GM19351 (cell line): Measurements from ENCODE around the gene LSS.
"Not testable (repeated sequence)": the region's sequence is repeated elsewhere in the genome, so short reads cannot be mapped to it uniquely, and the experiment has no call there.

Source experiments
- ATAC-seq: cut with Tn5 transposase; IDR thresholded peaks from one replicate; pipeline ENCODE4 v1.9.1; 2021; ENCODE audit warnings: mild to moderate bottlenecking, moderate library complexity; ENCODE audit not compliant: unreplicated experiment

LSS gene

DNA sequence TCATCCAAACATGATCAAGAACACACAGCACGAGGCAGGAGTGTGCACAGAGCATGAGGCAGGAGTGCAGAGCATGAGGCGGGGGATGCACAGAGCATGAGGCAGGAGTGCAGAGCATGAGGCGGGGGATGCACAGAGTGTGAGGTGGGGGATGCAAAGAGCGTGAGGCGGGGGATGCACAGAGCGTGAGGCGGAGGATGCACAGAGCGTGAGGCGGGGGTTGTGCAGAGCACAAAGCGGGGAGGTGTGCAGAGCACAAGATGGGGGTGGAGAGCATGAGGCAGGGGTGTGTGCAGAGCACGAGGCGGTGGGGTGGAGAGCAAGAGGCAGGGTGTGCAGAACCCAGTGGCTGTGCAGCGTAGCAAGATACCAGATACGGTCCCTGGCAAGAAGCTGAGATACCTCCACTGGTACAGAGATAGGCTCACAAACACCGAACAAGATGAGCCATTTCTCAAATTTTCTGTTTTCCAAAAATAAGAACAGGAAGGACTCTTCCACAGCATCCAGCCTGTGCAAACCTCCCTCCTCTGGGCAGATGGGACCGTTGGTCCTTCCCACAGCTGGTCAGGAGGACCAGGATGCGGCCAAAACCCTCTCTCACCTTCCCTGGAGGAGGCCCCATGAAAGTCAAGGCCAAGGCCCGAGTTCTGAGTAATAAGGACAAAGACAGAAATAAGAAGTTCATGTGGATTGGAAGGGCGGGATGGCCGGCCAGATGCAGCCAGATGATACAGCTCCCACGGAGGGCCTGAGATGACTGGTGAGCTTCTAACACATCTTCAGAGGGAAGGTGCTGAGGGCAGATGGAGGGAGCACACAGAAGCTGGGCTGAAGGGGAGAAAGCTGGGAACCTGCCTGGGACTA is 56.3 kb downstream of the LSS start:
- ATAC-seq = no peak

DNA sequence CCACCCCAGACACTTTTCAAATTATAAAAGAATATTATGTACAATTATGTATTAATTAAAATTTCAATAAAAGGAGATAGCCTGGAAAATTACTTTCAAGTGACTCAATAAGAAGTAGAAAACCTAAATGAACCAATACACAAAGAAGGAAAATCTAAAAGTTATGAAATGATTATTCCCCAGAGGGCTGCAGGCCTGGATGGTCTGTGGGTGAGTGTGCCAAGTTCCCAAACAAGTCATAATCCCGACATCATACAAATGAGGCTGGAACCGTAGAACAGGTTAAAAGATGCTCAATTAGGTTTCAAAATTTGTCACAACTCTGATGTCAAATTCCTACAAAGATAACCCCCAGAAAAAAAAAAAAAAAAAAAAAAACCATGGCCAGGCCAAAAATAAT is 57.0 kb downstream of the LSS start:
- no peak for ATAC-seq

DNA sequence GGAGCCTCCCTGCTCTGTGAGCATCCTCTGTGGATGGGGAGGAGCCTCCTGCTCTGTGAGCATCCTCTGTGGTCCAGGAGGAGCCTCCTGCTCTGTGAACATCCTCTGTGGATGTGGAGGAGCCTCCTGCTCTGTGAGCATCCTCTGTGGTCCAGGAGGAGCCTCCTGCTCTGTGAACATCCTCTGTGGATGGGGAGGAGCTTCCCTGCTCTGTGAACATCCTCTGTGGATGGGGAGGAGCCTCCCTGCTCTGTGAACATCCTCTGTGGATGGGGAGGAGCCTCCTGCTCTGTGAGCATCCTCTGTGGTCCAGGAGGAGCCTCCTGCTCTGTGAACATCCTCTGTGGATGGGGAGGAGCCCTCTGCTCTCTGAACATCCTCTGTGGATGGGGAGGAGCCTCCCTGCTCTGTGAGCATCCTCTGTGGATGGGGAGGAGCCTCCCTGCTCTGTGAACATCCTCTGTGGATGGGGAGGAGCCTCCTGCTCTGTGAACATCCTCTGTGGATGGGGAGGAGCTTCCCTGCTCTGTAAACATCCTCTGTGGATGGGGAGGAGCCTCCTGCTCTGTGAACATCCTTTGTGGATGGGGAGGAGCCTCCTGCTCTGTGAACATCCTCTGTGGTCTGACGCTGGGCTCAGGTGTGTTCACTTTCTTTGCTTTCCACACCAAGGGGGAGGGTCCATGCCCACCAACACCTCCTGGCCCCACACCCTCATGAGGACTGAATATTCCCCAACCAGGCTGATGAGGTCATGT is 58.0 kb downstream of the LSS start:
- ATAC-seq = not testable (repeated sequence)

DNA sequence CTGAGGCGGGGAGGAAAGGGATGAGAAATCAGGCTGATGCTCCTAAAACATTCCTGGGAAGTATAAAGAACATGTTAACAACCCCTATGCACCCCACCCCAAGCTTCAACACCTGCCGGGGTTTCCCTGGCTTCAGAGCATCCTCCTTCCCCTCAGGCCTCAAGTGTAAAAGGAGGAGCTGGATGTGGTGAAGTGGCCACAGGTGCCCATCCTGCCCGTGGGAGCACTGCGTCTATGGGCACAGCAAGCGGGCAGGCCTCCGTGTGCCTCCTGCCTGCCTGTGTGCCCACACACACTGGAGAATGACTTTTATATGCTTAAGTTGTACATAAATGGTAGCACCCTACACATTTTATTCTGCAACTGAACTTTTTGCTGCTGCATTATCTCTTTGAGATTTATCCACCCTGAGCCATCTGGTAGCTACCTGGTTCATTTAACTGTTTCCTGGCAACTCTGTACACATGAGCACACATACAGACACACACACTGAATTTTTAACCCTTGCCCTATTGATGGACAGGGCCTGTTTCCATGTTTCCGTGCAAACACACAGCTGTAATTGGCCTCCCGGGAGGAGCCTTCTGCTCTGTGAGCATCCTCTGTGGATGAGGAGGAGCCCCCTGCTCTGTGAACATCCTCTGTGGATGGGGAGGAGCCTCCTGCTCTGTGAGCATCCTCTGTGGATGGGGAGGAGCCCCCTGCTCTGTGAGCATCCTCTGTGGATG is 59.8 kb downstream of the LSS start:
- no peak for ATAC-seq

DNA sequence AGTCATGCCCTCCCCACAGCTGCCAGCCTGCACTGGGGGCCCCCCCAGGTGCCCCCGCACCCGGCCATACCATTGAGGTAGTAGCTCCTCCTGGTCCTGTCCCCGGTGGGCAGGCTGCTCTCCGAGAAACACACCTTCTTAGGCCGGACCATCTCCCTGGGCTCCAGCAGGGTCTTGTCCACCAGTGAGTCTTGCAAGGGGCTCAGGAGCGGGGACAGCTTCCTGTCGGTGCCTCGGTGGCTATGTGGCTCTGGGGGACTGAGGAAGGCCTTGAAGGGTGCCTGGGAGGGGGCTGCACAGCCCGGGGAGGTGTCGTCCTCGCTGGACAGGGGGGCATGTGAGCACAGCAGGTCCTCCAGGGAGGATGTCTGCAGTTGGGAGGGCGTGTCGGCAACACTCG is 60.3 kb downstream of the LSS start:
- ATAC-seq = no peak

DNA sequence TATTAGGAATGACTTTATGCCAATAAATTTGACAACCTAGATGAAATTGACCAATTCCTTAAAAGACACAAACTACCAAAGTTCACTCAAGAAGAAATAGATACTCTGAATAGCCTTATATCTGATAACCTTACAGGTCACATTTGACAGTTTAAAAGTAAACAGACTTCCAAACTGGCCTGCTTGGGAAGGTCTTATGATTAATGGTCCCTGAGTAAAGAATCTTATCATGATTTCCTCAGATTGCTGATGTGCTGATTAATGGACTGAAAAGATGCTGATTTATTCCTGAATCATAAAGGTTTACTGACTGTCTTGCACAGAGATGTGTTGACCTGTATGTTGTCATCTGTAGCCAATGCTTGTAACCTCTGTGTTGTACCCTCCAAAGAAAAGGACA is 63.5 kb downstream of the LSS start:
- ATAC-seq = no peak

DNA sequence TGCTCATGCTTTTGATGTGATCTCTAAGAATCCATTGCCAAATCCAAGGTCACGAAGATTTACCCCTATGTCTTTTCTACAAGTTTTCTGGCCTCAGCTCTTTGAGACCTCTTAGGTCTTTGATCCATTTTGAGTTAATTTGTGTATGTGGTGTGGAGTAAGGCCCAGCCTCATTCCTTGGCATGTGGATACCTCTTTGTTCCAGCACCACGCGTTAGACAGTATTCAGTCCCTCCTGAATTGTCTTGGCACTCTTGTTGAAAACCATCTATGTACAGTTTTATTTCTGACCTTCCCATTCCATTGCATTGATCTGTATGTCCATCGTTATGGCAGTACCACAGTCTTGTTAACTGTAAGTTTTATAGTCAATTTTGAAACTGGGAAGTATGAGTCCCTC is 65.2 kb downstream of the LSS start:
- no peak for ATAC-seq

DNA sequence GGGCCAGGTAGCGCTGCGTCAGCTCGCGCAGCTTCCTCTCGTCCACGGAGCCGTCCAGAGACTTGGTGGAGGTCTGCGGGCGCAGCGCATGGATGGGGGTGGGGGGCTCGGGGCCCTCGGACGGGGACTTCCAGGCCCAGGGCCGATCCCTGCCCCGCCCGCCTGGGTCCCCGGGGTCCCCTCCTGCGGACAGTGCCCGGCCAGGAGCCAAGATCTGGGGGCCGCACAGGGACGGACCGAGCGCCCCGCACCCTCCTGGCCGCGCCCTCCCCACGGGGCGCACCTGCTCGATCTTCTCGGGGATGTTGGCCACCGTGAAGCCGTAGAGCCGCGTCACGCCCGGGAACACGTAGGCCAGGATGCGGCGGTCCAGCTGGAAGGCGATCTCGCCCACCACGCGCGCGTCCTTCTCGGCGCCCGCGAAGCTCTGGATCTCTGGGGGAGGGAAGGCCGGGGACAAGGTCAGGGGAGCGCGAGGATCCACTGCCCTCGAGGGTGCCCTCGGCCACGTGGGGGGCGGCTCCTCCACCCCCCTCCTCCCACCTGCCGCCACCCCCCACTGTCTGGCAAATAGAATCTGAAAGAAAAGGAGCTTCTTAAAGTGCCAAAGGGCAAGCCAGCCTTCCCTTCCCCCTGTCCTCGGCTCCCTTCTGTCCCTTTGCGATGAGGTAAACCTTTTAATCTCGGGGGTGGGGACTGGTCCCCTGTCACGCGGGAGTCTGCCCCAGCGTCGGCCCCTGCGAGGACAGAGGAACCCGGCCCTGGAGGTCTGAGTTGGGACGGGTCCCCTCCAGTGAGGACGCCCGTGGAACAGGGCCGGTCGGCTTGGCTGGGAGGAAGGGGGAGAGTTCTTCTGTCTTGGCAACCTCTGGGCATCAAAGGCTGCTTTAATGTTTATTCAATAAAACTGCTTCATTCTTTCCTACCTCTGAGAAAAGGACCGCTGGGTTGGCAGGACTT is 66.7 kb downstream of the LSS start:
- no peak for ATAC-seq

DNA sequence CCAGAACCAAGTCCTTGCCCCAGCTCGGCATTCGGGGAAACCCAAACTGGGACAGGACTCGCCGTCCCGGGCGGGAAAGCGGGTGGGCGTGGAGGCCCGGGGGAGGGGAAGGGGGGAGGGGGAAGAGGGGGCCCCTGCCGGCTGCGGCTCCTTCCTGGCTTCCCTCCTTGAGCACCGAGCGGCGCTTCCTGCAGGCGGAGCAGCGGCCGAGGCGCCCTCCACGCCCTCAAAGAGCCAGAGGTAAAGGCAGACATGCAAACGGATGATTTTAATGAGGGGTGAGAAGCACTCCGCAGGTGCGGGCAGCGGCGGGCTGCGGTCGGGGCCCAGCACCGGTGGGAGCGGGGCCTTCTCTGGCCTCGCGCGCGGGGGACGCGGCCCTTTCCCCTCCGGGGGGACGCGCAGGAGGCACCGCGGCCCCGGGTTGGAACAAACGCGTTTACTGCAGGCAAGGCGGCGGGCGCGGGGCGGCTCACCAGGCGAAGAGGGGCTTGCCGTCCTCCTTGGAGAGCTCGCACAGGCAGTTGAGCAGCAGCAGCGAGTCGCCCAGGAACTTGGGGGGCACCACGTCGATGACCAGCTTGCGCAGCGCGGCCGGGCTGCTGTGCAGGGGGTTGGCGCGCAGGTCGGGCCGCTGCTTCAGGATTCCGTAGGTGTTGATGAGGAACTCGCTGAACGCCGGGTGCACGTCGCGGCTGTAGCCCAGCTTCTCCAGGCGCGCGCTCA is 67.5 kb downstream of the LSS start:
- ATAC-seq = no peak

DNA sequence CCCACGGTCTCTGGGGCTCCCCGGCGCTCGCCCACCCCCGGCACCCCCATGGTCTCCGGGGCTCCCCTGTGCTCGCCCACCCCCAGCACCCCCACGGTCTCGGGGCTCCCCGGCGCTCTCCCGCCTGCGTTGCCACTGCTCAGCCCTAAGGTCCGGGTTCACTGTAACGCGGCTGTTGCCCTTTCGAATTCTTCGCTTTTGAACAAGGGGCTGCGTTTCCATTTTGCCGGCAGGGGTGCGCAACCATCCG is 68.0 kb downstream of the LSS start:
- no peak for ATAC-seq

DNA sequence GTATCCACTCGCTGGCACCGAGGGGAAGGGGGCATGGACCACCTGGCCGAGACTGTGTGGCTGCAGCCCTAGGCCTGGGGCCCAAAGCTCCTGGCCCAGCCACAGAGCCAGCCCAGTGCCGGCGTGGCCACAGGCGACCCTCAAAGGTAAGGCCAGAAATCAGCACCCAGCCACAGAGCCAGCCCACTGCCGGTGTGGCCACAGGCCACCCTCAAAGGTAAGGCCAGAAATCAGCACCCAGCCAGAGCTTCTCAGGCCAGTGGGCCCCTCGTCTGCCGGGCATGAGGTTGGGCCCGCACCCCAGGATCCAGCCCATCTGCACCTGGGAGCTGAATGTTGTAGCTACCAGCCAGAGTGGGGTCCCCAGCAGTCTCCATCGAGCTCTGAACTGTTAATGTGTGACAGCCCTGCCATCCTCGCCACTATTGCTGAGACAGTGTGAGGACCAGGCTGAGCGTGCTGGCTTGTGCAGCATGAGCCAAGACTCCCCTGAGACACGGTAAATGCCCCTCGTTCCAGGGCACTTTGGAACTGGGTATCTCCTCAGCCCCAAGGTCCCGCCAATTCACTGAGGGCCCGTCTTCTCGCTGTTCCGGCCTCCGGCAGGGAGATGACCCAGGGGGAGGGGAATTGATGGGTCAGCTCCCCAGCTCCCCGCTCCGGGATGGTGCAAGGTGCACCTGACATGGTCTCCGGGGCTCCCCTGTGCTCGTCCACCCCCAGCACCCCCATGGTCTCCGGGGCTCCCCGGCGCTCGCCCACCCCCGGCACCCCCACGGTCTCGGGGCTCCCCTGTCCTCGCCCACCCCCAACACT is 68.5 kb downstream of the LSS start:
- ATAC-seq = no peak

DNA sequence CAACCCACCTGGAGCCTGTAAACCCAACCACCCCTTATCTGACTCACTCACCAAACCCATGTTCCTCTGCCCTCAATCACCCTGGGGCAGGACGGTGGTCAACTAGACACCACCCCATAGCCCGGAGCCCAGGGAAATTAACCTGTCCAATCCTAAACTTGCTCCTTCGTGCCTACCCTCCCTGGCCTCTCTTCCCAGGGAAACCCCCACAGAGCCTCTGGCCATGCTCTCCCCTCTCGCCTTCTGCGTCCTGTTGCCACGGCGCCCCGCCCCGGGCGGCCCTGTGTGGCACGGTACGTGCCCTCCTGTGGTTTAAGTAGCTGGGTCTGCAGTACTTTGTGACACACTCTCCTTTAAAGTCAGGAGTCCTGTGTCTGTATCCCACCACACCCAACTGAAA is 69.2 kb downstream of the LSS start:
- no peak for ATAC-seq

DNA sequence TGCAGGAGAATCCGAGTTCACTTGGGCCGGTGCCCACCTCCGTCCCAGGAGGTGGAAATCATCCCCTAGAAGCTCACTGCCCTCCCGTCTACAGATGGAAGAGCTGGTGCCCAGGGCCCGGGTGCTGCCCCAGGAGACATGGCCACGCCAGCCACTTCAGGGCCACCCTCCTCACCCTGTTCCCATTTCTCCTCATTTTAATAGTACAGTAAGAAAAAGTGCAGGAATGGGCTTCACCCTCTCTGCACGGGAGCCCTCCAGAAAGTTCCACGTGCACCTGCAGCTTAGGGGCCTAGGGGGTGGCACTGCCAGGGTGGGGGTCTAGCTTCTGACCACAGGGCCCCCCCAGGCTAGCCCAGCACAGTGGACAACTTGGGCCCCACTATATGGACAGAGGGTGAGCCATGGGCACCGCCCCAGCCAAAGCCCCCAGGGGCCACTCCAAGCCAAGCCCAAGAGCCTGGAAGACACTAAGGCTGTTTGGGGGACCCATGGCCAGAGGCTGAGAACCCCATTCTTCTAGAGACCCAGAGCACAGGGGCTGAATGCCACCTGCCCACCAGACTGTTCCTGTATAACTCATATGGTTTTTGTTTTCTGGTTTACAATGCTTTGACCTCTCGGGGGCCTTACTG is 69.8 kb downstream of the LSS start:
- no peak for ATAC-seq

DNA sequence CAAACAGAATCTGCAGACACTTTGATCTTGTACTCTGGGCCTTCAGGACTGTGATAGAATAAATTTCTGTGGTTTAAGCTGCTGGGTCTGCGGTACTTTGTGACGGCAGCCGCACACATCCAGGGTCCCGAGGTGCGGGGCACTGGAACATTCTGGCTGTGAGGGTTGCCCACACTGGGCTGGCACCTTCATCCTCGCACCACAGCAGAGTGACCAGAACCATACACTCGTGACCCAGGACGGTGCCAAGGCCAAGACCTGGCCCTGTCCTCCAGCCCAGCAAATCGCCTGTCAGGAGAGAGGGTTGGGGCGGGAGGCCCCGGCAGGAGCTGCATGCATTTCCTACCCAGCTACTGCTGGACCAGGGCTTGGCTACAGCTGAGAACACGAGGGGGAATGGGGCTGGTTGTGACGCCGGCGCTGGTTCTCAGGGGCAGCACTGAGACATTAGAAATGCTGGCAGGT is 70.6 kb downstream of the LSS start:
- no peak for ATAC-seq

DNA sequence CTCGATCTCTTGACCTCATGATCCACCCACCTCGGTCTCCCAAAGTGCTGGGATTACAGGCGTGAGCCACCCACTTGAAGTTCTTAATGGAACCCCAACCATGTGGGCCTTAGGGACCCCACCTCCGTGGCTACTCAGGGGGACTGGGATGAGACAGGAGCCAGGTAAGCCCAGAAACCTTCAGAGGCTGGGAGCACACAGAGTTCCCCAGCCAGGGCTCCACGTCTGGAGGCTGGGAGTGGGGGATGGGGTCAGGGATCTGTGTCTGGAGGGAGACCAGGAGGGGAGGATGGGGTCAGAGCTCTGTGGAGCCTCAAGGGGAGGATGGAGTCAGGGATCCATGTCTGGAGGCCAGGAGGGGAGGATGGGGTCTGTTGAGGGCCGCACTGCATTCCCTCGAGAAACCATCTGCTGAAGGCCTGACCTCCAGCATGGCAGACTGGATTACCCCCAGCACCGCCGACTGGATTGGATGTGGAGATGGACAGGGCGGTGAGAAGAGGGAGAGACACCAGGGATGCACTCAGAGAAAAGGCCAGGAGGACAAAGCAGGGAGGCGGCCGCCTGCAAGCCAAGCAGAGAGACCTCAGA is 71.1 kb downstream of the LSS start:
- no peak for ATAC-seq

DNA sequence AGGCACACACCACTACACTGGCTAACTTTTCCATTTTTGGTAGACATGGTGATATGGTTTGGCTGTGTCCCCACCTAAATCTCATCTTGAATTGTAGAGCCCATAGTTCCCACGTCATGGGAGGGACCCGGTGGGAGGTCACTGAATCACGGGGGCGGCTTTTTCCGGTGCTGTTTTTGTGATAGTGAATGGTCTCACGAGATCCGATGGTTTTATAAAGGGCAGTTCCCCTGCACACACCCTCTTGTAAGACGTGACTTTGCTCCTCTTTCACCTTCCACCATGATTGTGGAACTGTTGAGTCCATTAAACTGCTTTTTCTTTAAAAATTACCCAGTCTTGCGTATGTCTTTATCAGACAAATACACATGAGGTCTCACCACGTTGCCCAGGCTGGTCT is 71.9 kb downstream of the LSS start:
- ATAC-seq = no peak

DNA sequence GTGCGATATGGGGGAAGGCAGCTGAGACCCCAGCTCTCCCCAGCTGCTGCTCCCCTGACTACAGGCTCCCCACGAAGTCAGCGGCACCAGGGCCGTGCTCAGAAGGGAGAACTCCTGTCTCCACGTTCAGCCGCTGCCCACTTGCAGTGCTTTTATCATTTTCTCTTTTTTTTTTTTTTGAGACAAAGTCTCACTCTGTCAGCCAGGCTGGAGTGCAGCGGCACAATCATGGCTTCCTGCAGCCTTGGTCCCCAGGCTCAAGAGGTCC is 72.3 kb downstream of the LSS start:
- no peak for ATAC-seq

DNA sequence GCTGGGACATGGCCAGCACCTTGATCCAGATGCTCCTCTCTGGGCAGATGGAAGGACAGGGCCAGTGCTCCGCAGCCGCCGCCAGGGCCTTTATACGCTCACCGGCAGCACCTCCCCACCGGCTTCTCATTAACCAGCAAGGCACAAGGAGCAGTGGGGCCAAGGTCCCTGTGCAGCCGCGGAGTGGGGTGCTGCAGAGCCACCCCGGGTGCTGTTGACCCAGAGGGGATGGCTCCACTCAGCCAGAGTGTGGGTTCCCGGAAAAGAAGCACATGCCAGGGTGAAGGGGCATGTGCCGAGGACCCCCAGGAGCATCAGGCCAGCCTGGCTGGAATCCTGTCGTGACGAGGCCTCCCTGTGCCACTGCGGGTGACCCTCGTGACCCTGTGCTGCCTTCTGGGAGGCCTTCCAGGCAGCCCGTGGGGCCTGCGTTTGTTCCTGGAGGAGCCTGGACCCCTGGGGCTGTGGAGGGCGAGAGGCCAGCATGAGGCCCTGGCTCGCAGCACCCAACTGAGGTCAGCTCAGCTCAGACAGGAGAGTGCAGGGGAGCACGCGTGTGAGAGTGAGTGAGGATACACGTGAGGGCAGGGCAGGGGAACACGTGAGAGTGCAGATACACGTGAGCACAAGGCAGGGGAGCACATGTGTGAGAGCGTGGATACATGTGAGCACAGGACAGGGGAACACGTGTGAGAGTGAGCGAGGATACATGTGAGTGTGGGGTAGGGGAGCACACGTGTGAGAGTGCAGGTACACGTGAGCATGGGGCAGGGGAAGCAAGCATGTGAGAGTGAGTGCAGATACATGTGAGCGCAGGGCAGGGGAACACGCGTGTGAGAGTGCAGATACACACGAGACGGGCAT is 72.8 kb downstream of the LSS start, which contains the start of gene FTCD:
TSS of gene FTCD (minus strand) at position 66 of the 864 bp plus-strand sequence. CDS start at position 10, 56 bp downstream.
- no peak for ATAC-seq
